Large intestine (tissue), 3 donors: Measurements from ENCODE around the gene VSTM4. TPM values are rescaled to one million over a fixed set of nuclear protein-coding genes. Genes with fewer than 3 reads are reported as not detected.

Experiments
- DNase-seq, 2 donors: peaks; one replicate each; pipeline versions ENCODE4 v3.0.0 to v3.0.0-alpha.2; 2013
- H3K27ac ChIP-seq: one replicate; pipeline ENCODE4 v1.5.1; 2013; ENCODE audit warnings: low read length
- H3K27me3 ChIP-seq: 2 replicates; pipeline ENCODE4 v1.6.1; 2013; ENCODE audit warnings: low read length; ENCODE audit not compliant: control insufficient read depth, insufficient read depth
- H3K36me3 ChIP-seq: 2 replicates; pipeline ENCODE4 v1.6.1; 2013; ENCODE audit warnings: low read length; ENCODE audit not compliant: control insufficient read depth, insufficient read depth
- H3K4me1 ChIP-seq: one replicate; pipeline ENCODE4 v1.6.1; 2013; ENCODE audit warnings: low read length; ENCODE audit not compliant: control insufficient read depth, insufficient read depth
- H3K4me3 ChIP-seq: one replicate; pipeline ENCODE4 v1.5.1; 2013; ENCODE audit warnings: low read length
- H3K9me3 ChIP-seq: one replicate; pipeline ENCODE4 v1.6.1; 2013; ENCODE audit warnings: mild to moderate bottlenecking, low read depth, low read length, moderate library complexity; ENCODE audit not compliant: control insufficient read depth
- WGBS: methylation state at CpG from one replicate; pipeline ENCODE4 v1.1.5; 2013; ENCODE audit warnings: low lambda C conversion rate; ENCODE audit not compliant: insufficient coverage; 5-methylcytosine and 5-hydroxymethylcytosine counted together
- polyA plus RNA-seq: library from polyadenylated mRNA; unstranded; fragments of 120-200 nt; gene quantifications from one replicate; pipeline ENCODE4 v1.2.1, GENCODE V29; 2013

Gene VSTM4
- polyA plus RNA-seq, 1 donor = 10.2 TPM

DNA sequence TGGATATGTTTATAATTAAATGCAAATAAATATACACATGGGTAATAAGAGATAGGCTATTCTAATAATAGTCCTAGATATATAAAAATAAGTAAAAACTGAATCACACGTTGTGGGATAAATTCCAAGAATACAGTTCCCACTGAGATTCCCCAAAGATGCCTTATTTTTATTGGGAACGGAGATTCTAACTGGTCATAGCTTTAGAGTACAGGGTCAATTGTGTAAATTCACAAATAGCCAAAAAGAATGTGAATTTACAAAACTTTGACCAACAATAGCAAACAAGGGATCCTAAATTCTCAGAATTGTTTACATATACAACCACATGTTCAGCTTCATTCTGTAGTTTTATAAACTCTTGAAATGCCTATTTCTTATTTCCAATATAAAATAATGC, 65.0 kb downstream of the VSTM4 start:
- Histone ChIP-seq H3K36me3 (peaks cover 3% of the 10 kb centered on the region), H3K4me1 (no peaks in the 10 kb centered on the region), H3K9me3 (no peaks in the 10 kb centered on the region), H3K4me3 (no peak overlapping the region), H3K27me3 (no peaks in the 10 kb centered on the region), H3K27ac (no peak overlapping the region)
- DNase-seq = no peak
- WGBS = 75% methylated on average over 1 of the region's 2 CpGs

GRCh38 chr10:49049660-49050059, 65.7 kb downstream of the VSTM4 start:
- Histone ChIP-seq H3K4me1 (no peaks in the 10 kb centered on the region), H3K27me3 (no peaks in the 10 kb centered on the region), H3K36me3 (peaks cover 3% of the 10 kb centered on the region), H3K27ac (no peak overlapping the region), H3K4me3 (no peak overlapping the region), H3K9me3 (no peaks in the 10 kb centered on the region)
- WGBS = no CpG with 5 or more reads among the region's 4 CpGs
- no peak for DNase-seq

GRCh38 chr10:49047128-49047639, 68.1 kb downstream of the VSTM4 start:
- Histone ChIP-seq H3K4me1 (no peaks in the 10 kb centered on the region), H3K9me3 (no peaks in the 10 kb centered on the region), H3K27ac (no peak overlapping the region), H3K4me3 (no peak overlapping the region), H3K27me3 (no peaks in the 10 kb centered on the region), H3K36me3 (peaks cover 3% of the 10 kb centered on the region)
- no peak for DNase-seq
- no CpG with 5 or more reads among the region's 11 CpGs for WGBS

DNA sequence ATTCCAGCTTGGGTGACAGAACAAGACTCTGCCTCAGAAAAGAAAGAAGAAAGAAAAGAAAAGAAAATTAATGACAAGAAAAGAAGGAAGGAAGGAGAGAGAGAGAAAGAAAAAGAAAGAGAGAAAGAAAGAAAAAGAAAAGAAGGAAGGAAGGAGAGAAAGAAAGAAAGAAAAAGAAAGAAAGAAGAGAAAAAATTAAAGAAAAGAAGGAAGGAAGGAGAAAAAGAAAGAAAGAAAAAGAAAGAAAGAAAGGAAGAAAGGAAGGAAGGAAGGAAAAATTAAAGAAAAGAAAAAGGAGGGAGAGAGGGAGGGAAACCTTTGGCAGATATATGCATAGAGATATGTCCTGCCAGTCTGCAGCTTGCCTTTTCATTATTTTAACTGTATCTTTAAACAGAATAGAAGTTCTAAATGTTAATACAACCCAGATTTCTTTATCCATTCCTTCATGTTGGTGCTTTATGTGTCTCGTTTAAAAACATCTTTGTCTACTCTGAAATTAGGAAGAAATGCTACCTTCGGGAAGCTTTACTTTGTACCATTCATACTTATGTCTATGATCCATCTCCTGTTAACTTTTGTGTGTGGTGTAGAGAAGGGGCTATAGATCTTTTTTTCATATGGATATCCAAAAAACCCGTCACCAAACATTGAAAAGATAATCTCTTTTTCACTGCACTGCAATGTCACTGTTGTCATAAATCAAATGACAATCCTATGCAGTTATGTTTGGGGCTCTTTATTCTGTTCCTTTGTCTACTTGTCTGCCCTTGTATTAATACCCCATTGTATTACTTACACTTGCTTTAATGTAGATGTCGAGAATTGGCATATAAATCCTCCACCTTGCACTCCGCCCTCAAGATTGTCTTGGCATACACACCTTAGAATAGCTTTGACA, 70.8 kb downstream of the VSTM4 start:
- H3K36me3 ChIP-seq = peaks cover 3% of the 10 kb centered on the region
- H3K27me3 ChIP-seq = no peaks in the 10 kb centered on the region
- no peaks in the 10 kb centered on the region for H3K9me3 ChIP-seq
- WGBS = 92% methylated on average over 2 of the region's 5 CpGs
- H3K4me1 ChIP-seq = no peaks in the 10 kb centered on the region
- no peak for DNase-seq
- no peak overlapping the region for H3K4me3 ChIP-seq
- no peak overlapping the region for H3K27ac ChIP-seq

- H3K27me3 ChIP-seq = no peaks in the 10 kb centered on the region
- H3K4me3 ChIP-seq = no peak overlapping the region
- no peak for DNase-seq
Measured at GRCh38 chr10:49040601-49041000, 74.7 kb downstream of the VSTM4 start.

GRCh38 chr10:49039409-49039808, 75.9 kb downstream of the VSTM4 start:
- no peak for DNase-seq
- Histone ChIP-seq H3K36me3 (no peaks in the 10 kb centered on the region), H3K4me1 (no peaks in the 10 kb centered on the region), H3K27ac (no peak overlapping the region), H3K9me3 (no peaks in the 10 kb centered on the region), H3K4me3 (no peak overlapping the region), H3K27me3 (no peaks in the 10 kb centered on the region)
- 72% methylated on average over 2 of the region's 7 CpGs for WGBS

More at GRCh38 chr10:49040601-49041000, 74.7 kb downstream of the VSTM4 start:
- Histone ChIP-seq H3K9me3 (no peaks in the 10 kb centered on the region), H3K4me1 (no peaks in the 10 kb centered on the region), H3K36me3 (no peaks in the 10 kb centered on the region), H3K27ac (no peak overlapping the region)
- 80% methylated on average over 1 of the region's 4 CpGs for WGBS

GRCh38 chr10:49038711-49039110, 76.6 kb downstream of the VSTM4 start:
- DNase-seq = no peak
- H3K4me1 ChIP-seq = no peaks in the 10 kb centered on the region
- no peaks in the 10 kb centered on the region for H3K9me3 ChIP-seq
- no peak overlapping the region for H3K4me3 ChIP-seq
- no CpG with 5 or more reads among the region's 5 CpGs for WGBS
- H3K27me3 ChIP-seq = no peaks in the 10 kb centered on the region
- no peaks in the 10 kb centered on the region for H3K36me3 ChIP-seq
- no peak overlapping the region for H3K27ac ChIP-seq

GRCh38 chr10:49037187-49037586, 78.1 kb downstream of the VSTM4 start:
- H3K9me3 ChIP-seq = no peaks in the 10 kb centered on the region
- WGBS = no CpG with 5 or more reads among the region's 7 CpGs

DNA sequence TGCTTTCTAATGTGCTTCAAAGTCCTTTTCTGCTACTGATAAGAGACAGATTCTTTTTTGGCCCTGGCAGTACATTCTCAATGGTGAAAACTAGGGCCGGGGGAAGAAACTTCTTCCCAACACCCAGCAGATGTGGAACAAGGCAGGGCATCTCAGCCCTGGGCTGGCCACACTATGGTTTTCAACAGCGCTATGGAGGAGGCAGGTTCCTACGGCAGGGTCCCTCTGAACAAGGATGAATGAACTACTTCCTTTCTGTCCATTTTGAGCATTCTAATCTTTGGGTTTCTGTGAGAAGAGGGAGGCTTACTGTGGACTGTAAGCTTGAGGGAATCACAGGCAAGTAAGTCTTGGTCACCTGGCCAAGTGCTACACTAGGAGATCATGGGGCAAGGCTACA, 78.7 kb downstream of the VSTM4 start:
- Histone ChIP-seq H3K27ac (no peak overlapping the region), H3K27me3 (no peaks in the 10 kb centered on the region), H3K4me3 (no peak overlapping the region), H3K4me1 (no peaks in the 10 kb centered on the region), H3K36me3 (no peaks in the 10 kb centered on the region), H3K9me3 (no peaks in the 10 kb centered on the region)
- no peak for DNase-seq
- WGBS = no CpG with 5 or more reads among the region's 3 CpGs

More at GRCh38 chr10:49037187-49037586, 78.1 kb downstream of the VSTM4 start:
- no peaks in the 10 kb centered on the region for H3K27me3 ChIP-seq
- no peak overlapping the region for H3K27ac ChIP-seq
- no peaks in the 10 kb centered on the region for H3K36me3 ChIP-seq
- H3K4me1 ChIP-seq = no peaks in the 10 kb centered on the region
- no peak for DNase-seq
- no peak overlapping the region for H3K4me3 ChIP-seq

DNA sequence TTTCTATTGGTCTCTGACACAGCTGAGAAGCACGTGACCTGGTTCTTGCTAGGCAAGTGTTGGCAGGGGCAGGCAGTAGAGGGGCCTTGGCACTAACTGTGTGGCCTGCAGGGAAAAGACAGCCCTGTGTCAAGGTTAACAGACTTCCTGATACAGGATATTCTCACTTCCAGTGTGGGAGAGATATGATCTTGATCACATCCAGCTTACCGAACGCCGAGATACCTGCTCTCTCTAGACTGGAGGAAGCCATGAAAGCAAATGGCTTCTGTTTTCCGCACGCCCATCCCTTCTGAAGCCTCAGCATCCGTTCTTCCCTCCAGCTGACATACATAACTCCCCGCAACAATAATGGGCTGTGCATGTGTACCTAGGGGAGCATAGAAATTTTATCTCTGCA, 79.4 kb downstream of the VSTM4 start:
- Histone ChIP-seq H3K4me3 (no peak overlapping the region), H3K36me3 (no peaks in the 10 kb centered on the region), H3K27ac (no peak overlapping the region), H3K9me3 (no peaks in the 10 kb centered on the region), H3K27me3 (no peaks in the 10 kb centered on the region), H3K4me1 (no peaks in the 10 kb centered on the region)
- 70% methylated on average over 2 of the region's 8 CpGs for WGBS
- no peak for DNase-seq
